ENCODE measurements around the gene NOS1AP. TPM values are rescaled to one million over a fixed set of nuclear protein-coding genes. Genes with fewer than 3 reads are reported as not detected.
A peak's percentile ranks its signal among the peaks of the same experiment; 100 is the strongest.

NOS1AP gene
- total RNA-seq, 1 experiment from 2014 or later: 5.3 TPM

DNA sequence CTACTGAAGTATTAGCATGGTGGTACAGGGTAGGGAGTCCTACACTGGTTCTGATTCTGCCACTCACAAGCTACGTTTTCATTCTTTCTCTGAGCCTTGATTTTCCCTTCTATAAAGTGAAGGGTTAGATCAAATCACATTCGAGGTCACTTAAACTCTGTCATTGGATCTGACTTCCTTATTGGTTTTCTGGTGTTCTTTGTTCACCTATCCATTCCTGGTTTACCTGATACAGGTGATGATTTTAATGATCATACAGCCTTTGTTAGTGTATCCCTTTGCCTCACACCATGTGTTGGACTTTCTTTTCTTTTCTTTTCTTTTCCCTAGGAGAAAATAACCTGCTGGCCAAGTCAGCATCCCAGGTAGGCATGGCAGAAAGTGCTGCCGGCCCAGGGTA lies 74.8 kb downstream of the NOS1AP start:
- no peaks in the 10 kb centered on the region for H3K79me2 ChIP-seq (ENCODE audit: insufficient read depth, low read length)
- ChIA-PET POLR2A (interaction anchor here (0.6 to 2.4 kb wide), 8 partner anchors 8 to 81 kb away, joined by 3 to 11 read pairs (median 6); partner anchors contain the start of gene NOS1AP), RAD21 (ENCODE audit: low non-redundant PET in 1 of 2, low total read pairs in 2 of 2, uncharacterized antibody in 2 of 2, unreplicated experiment in 2 of 2) (no interaction called here), CTCF (no interaction called here)
- no peaks in the 10 kb centered on the region for H3K9me2 ChIP-seq (ENCODE audit: insufficient read depth)
- DNase-seq (ENCODE audit: low read depth, low spot score) (no peak), ATAC-seq (no peak)
- peak overlapping the region; percentile 73 for H3K4me2 ChIP-seq (ENCODE audit: low read length)
- intact Hi-C loops (cut with micrococcal nuclease): no loop called here
- H3K27ac ChIP-seq (ENCODE audit: low read depth, low read length): peak overlapping the region; percentile 87
- H3K4me1 ChIP-seq (ENCODE audit: control insufficient read depth in 1 of 2, insufficient read depth in 2 of 2, low read length in 2 of 2): peaks cover 72 to 77% of the 10 kb centered on the region in 2 experiments
- TF ChIP-seq CEBPB (IDR thresholded peaks at IDR 0.05; ENCODE audit: low read depth): no peak
- TF ChIP-seq ZBTB33 (IDR thresholded peaks at IDR 0.05; ENCODE audit: extremely low read depth, insufficient replicate concordance, low read length): no peak
- no peak for TF ChIP-seq YY1 (IDR thresholded peaks at IDR 0.05; ENCODE audit: extremely low read depth, insufficient replicate concordance, low read depth, low read length)
- no peak for TF ChIP-seq SRF (IDR thresholded peaks at IDR 0.05; ENCODE audit: low read depth)
- TF ChIP-seq SIN3A (IDR thresholded peaks at IDR 0.05; ENCODE audit: low read depth): no peak
- TF ChIP-seq EZH2phosphoT487 (IDR thresholded peaks at IDR 0.05; ENCODE audit: borderline replicate concordance): no peak
- TF ChIP-seq ZFX (IDR thresholded peaks at IDR 0.05): no peak
- no peak for TF ChIP-seq JUND (IDR thresholded peaks at IDR 0.05)
- no peak for TF ChIP-seq CBX3 (IDR thresholded peaks at IDR 0.05; ENCODE audit: low read depth)
- no peak for TF ChIP-seq MAX (IDR thresholded peaks at IDR 0.05)
- no peak for TF ChIP-seq ELF1 (IDR thresholded peaks at IDR 0.05; ENCODE audit: borderline replicate concordance, low read depth)
- TF ChIP-seq POLR2A (IDR thresholded peaks at IDR 0.05; ENCODE audit: borderline replicate concordance, extremely low read depth, insufficient read depth, insufficient read length): no peak
- no peak for TF ChIP-seq TCF7L2 (IDR thresholded peaks at IDR 0.05; ENCODE audit: borderline replicate concordance, extremely low read depth, insufficient read depth, insufficient read length)
- TF ChIP-seq, protein P1, sequence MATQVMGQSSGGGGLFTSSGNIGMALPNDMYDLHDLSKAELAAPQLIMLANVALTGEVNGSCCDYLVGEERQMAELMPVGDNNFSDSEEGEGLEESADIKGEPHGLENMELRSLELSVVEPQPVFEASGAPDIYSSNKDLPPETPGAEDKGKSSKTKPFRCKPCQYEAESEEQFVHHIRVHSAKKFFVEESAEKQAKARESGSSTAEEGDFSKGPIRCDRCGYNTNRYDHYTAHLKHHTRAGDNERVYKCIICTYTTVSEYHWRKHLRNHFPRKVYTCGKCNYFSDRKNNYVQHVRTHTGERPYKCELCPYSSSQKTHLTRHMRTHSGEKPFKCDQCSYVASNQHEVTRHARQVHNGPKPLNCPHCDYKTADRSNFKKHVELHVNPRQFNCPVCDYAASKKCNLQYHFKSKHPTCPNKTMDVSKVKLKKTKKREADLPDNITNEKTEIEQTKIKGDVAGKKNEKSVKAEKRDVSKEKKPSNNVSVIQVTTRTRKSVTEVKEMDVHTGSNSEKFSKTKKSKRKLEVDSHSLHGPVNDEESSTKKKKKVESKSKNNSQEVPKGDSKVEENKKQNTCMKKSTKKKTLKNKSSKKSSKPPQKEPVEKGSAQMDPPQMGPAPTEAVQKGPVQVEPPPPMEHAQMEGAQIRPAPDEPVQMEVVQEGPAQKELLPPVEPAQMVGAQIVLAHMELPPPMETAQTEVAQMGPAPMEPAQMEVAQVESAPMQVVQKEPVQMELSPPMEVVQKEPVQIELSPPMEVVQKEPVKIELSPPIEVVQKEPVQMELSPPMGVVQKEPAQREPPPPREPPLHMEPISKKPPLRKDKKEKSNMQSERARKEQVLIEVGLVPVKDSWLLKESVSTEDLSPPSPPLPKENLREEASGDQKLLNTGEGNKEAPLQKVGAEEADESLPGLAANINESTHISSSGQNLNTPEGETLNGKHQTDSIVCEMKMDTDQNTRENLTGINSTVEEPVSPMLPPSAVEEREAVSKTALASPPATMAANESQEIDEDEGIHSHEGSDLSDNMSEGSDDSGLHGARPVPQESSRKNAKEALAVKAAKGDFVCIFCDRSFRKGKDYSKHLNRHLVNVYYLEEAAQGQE (IDR thresholded peaks at IDR 0.05; ENCODE audit: low read depth): no peak
- TF ChIP-seq SP1 (IDR thresholded peaks at IDR 0.05; ENCODE audit: low read depth): no peak
- no peak for TF ChIP-seq POLR2AphosphoS5 (IDR thresholded peaks at IDR 0.05; ENCODE audit: low read depth, low read length)
- TF ChIP-seq RAD21 (IDR thresholded peaks at IDR 0.05; ENCODE audit: low read depth): no peak
- no peaks in the 10 kb centered on the region for H3K27me3 ChIP-seq (ENCODE audit: insufficient read depth, low read length)
- H2AFZ ChIP-seq (ENCODE audit: low read depth, low read length, poor library complexity, severe bottlenecking): no peak overlapping the region
- H3K9ac ChIP-seq (ENCODE audit: low read length): peak overlapping the region; percentile 24
- no peaks in the 10 kb centered on the region for H3K9me3 ChIP-seq (ENCODE audit: control insufficient read depth in 1 of 2, insufficient read depth in 1 of 2, low read depth in 1 of 2, low read length in 2 of 2)
- H3K36me3 ChIP-seq (ENCODE audit: control insufficient read depth in 1 of 2, insufficient read depth in 2 of 2, low read length in 2 of 2): no peaks in the 10 kb centered on the region
- BruUV-seq (replicated peaks): TSS peak; percentile 89
- no peaks in the 10 kb centered on the region for H4K20me1 ChIP-seq (ENCODE audit: insufficient read depth)
- H3K4me3 ChIP-seq (replicated peaks in 1 of 2; ENCODE audit: low read depth in 1 of 2, low read length in 2 of 2): peak overlapping the region in 1 of 2 experiments; percentile 24; a peak in 1 of 4 replicates
